ENCODE data around the gene TCF12. TPM values are rescaled to one million over a fixed set of nuclear protein-coding genes. Genes with fewer than 3 reads are reported as not detected.
A peak's percentile ranks its signal among the peaks of the same experiment; 100 is the strongest.

The TCF12 gene
- total RNA-seq, 1 donor from 2014 or later = 78.5 TPM

DNA sequence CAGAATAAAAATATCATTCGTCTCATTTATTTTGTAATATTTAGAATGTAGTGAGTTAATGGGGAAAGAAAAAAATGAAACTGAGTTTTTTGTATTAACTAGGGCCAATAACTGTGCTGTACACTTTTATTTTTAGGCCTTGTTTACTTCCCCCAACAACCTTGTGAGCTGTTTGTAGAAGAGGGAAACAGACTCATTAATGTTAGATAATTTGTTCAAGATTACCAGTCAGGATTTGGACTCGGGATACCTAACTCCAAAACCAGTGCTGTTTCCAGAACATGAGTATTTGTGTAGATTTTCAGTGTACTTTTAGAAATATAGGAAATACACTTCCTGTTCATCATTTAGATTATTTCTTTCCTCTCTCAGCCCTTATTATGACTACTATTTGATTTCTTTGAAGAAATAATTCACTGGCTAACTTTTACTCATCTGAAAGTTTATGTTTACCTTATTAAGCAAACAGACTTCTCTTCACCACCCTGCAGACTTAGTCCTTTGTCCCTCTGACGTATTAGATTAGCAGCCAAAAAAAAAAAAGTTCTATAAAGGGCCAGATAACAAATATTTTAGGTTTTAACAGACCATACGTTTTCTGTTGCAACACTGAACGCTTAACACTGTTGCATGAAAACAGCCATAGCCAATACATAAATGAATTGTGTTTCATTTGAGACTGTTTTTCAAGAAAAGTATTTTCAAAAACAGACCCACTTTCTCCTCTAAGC, 265.3 kb downstream of the TCF12 start:
- DNase-seq = no peak

DNA sequence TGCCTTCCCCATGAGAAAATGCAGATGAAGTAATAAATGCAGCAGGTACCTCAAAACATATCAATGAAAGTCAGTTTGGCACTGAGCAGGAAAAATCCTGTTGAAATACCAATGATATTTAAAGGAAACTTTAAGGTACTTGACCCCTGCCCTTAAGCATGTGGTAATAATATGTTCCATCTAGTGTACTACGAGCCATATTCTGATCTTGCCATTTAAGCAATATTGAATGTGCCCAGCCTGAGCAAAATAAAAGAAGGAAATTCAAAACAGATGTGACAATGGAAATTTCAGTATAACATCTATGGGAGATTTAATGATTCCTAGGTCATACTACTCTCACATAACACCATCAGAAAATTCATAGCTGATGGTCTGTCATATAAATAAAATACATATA, 266.1 kb downstream of the TCF12 start:
- DNase-seq = no peak

DNA sequence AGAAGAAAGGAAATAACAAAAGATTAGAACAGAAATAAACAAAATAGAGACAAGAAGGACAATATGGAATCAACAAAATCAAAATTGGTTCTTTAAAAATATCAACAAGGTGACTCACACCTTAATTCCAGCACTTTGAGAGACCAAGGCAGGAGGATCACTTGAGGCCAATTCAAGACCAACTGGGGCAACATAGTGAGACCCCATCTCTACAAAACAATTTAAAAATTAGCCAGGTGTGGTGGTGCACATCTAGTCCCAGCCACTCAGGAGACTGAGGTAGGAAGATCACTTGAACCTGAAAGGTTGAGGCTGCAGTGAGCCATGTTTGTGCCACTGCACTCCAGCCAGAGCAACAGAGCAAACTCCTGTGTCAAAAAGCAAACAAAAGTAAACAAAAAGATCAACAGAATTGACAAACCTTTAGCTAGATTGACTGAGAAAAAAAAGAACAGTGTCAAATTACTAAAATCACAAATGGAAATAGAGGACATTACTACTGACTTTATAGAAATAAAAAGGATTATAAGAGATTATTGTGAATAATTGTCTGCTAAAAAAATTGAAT, 267.1 kb downstream of the TCF12 start:
- no peak for DNase-seq

DNA sequence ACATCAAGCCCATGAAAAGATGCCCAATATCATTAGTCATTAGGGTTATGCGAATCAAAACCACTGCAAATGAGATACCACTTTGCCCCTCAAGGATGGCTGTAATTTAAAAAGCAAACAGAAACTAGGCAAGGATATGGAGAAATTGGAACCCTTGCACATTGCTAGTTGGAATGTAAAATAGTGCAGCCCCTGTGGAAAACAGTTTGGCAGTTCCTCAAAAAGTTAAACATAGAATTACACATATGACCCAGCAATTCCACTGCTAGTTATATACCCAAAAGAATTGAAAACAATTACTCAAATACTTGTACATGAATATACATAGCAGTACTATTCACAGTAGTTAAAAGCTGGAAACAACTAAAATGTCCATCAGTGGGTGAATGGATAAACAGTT, 271.0 kb downstream of the TCF12 start:
- DNase-seq = no peak

DNA sequence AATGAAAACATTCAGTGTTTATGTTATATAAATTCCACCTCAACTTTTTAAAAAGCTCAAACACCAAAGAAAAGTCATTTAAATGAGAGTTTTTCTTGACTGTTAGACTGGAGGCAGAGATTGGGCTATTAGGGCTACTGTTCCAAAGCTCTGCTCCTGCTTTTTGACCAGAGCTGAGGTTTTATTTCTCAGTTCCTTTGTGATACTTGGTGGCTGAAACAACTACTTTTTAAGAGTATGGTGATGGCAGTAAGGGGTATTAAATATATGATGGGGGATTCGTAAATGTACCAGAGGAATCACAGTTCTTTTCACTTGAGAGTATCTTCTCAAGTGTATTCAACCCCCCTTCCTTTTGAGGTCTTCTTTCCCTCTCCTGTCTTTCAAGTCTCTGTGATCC, 271.8 kb downstream of the TCF12 start:
- DNase-seq = no peak

DNA sequence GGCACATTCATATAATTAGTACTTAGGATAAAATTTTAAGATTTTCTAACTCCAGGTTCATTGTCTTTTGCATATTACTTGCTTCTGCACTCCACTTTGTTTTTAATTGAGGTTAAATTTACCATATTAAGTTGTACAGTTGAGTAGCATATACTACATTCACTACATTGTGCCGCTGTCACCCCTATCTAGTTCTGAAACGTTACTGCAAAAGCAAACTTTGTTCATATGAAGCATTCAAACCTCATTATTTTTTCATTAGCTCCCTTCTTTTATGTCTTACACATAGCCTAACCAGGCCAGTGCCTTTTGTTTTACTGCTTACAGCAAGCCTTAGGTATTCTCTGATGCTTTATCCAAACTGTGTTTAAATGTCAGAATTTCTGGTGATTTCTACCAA, 274.7 kb downstream of the TCF12 start:
- DNase-seq = no peak

DNA sequence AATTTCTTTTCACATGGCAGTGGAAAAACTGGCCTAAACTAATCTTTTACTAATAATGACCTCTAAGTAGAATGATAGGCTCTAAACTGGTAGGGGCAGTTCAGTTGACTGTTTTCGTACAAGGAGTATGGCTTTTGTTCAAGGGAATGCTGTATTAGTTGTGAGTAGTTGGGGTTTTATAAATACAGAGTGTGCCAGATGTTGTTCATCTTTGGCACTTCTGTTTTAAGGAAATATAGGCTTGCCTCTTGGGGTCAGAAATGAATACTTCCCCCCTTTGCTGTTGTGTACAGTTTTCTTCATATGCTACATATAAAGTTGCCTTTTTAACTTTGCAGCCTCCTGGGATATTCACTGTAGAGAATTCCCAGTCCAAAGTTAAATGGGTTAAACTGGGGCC, 276.9 kb downstream of the TCF12 start:
- DNase-seq = no peak

DNA sequence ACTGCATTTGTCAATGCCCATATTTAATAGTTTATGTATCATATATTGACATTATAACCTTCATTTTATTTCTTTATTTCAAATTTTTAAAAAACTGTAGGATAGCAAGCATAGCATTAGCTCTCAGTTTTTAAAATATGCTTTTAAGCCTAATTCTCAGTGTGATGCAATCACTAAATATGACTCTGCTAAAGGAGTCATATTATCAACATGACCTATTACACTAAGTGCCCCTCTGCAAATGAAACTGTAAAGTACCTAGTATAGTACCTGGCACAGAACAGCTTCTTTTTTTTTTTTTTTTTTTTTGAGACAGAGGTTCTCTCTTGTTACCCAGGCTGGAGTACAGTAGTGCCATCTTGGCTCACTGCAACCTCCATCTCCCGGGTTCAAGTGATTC, 278.4 kb downstream of the TCF12 start:
- DNase-seq = no peak

DNA sequence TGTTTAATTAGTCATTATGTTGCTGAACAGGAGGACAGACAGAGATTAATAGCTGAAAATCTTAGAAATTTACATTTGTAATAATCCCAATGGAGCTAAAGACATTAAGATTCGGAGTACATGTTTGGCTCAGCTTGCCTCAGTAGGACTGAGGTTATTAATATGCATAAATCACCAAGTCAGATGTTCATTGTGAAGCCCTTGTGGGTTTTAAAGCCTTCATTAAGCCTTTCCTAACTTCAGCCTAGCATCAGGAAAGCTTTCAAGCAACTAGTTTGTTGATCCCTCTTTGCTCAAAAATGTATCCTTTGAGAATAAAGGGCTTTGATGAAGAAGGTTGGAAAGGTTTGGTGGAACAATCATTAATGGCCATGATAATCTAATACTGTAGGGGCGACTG, 279.7 kb downstream of the TCF12 start:
- DNase-seq = no peak

DNA sequence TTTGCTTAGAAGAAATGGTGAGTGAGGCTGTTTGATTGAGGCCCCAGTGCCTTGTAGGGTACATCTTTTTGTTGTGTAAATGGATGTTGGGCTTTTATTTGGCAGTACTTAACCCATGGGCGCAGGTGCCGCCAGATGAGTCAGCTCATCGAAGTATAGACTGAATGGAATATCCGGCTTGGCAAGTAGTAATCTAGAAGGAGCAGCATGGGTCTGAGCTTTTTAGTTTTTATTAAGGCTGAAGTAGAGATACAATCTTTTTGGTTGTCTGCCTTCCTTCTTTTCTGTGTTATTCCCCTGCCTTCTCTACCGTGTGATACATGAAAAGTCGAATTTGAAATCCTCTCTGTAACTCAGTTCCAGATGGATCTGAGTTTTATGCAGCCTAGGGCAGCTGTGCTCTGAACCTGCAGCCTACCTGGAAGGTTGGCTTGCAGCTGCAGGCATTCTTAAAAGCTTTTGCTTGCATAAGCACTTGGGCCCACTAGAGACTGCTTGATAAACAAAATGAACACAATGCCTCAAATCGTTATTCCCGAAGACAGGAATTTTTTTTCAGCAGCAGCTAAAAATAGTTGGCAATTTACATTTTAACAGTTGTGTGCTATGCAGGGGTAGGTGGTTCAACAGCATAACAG, 280.3 kb downstream of the TCF12 start:
- peak; percentile 21 for DNase-seq

DNA sequence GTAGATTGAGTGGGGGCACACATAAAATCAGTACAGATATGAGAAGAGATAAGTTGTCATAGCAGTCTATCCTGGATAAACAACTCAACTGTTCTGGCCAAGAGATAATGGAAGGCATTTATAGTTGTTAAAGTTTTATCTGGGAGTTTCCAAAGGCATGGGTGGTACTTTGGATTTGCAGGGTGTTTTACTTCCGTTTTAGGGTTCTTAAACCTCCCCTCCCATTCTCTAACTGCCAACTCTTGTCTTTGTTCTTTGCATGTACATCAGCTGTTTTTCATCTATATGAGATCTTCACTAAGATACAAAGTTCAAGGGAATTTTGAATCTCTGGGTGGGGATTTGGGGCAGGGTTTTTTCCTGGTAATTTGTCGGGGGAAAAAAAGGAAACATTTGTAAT, 283.1 kb downstream of the TCF12 start:
- no peak for DNase-seq

DNA sequence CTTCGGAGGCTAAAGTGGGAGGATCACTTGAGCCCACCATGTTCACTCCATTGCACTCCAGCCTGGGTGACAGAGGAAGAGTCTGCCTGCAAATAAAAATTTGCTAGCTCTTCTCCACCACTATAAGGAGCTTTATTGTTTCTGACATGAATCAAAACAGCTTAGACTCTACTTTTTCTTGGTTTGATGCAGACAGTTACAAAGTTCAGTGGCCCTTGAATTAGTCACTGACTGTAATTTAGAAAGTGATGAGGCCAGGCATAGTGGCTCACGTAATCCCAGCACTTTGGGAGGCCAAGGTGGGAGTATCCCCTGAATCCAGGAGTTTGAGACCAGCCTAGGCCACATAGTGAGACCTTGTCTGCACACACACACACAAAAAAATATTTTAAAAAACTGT, 285.5 kb downstream of the TCF12 start:
- no peak for DNase-seq

DNA sequence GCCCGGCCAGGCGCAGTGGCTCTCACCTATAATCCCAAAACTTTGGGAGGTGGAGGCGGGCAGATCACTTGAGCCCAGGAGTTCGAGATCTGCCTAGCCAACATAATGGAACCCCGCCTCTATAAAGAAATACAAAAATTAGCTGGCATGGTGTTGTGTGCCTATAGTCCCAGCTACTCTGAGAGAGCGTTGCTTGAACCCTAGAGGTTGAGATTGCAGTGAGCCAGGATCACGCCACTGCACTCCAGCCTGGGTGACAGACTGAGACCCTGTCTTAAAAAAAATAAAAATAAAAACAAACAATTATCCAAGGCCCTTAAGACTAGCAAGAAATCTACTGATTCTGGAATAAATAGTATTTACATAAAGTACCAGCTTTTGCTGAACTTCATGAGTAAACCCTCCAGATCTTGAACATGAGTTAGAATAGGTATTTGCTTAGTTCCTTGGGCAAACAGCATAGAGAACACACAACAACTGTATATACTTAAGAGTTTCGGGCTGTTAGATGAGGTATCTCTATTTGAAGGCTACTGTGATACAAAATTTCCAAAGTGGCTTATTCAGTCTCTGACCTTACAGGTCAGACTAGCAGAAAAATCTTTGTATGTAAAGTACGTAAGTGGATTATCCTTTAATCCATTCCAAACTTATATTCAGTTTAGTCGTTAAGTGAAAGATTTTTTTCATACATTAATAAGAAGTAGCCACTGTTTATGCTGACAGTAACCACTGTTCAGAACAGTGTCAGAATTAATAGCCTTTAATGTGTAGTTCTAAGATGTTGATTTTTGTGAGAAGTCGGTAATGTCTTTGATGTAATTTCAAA, 286.8 kb downstream of the TCF12 start:
- no peak for DNase-seq

DNA sequence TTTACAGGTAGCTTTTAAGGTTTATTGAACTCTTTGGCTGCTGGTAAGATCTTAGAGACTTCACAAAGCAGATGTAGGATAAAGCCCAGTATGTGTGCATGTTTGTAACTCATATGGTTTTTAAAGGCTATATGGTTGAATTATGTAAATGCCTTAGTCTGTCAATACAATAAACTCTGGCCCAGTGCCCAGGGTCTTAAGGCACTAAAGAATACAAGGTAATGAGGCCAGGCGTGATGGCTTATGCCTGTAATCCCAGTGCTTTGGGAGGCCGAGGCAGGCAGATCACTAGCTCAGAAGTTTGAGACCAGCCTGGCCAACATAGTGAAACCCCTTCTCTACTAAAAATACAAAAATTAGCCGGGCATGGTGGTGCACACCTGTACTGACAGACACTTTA, 287.6 kb downstream of the TCF12 start:
- peak; percentile 37 for DNase-seq

DNA sequence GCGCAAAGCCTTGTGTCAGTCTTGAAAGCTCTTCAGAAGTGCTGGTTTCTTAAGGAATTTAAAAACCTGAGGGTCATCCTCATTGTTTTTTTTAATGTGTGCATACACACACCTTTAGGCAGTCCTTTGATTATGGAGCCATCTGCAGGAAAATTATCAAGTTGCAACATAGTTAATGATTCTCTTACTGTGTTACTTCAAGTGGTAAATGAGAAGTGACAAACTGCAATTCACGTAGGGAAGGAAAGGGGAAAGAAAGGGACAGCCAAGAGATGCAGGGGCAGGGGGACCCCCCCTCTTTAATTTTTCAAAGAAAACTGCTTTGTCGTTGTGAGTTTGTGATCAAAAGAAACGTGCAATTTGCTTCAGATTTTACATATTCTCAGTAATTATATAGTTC, 295.4 kb downstream of the TCF12 start:
- DNase-seq = peak; percentile 76

DNA sequence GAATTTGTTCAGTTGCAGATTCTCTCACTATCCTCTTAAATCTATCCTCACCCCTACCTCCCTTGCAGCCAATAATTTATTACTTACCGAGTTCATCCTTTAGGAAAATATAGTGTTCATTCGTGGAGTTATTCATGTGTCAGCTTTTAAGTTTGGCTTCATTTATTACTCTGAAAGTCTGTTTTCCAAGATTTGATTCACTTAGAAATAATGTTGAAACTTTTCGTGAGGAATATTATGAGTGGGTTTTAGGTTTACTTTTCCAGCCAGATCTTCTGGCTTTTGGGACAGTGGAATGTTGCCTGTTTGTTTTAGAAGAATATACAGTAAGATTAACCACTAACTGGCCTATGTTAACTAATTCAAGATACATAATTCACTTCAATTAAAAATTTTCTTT, 296.9 kb downstream of the TCF12 start:
- DNase-seq = no peak

DNA sequence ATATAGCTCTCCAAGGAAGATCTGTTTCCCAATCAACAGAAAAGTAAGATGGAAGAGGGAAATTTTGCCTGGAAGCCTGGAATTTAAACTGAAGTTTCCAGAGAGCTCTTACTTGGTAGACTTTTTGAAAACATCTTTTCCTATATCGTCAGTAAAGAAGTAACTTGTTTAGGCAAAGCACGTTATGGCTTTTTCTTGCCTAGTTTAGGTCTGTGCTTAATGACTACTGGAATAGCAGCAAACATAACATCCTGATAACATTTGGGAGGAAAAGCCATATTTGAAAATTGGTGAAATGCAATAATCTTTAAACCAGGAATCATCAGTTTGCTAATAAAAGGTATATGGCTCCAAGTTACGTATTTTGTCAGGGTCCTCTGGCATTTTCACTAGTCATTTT, 297.4 kb downstream of the TCF12 start:
- no peak for DNase-seq

DNA sequence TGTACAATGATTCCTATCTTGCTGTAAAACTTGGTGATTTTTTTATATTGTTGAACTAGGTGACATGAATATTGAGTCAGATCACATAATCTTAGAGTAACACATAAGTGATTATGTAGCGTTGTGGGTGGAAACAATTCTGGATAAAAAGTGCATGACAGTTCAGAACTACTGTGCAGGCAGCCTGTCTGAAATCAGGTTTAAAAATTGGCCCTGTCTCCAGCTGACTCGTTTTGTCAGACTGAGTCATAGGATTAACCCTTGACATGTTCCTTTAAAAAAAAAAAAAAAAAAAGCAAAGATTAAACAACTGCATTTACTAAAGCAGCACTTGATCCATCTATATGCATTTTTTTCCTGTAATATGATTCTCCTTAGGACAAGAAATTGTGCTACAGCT, 297.8 kb downstream of the TCF12 start:
- DNase-seq = peak; percentile 69

DNA sequence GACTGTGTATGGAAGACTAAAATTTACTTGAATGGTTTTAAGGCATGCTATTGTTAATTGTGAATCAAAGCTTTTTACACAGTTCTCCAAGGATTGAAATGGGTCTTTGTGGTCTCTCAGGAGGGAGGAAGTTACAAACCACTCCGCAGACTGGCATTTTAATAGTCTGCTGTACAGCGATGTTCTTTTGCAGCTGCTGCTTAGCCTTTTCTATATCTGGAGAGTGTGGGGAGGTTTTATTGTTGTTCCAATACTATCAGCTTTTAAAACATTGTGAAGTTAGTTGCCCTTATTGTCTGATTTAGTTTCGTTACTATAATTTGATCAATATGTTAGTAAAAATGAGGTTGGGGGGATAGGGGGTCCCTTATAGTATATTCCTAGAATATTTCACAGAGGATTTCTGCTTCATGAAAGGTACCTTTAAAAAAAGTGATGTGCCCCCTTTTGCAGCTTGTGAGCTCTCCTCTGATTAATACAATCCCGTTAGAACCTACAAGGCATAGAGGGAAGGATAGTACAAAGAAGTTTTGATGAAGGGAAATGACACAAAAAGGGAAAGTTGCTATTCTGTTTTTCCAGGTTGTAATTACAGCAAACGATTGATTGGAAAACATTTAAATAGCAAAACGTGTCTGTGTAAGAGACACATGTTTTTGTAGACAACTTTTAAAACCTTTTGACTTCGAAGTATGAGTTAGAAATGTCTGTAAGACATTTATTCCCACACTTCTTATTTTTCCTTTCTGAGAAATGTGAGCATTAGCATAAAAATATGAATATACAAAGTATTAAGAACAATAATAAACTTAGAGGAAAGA, 299.5 kb downstream of the TCF12 start:
- peak; percentile 55 for DNase-seq

DNA sequence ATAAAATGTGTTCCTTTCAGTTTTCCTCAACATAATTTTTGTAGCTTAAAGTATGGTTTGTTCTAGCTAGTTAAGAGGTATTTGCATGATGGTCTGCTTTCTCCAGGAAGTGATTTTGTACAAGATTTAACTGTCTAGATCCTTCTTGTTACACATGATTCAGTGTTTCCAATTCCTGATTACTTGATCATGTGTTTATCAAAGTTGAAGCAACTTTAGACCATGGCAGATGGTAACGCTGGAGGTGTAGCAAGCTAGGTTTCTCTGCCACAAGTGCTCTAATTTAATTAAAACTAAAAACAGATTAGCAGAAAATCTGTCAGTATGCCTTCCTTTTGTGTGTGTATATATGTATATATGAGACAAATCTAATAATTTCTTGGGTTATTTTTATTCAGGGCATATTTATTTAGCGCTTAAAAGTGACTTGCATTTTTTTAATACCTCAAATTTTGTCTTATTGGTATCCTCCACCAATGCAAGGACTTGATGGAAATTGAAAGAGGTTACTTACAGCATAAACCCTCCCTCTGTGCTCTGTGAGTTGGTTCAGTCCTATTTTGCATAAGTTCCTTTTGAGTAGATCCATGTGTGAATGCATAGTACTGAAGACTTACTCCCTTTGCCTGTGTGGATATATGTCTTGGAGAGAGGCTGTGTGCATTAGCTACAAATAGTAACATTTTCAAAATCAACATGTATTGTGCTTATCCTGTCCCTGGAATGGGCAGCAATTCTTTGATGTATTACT, 300.6 kb downstream of the TCF12 start:
- peak; percentile 65 for DNase-seq

DNA sequence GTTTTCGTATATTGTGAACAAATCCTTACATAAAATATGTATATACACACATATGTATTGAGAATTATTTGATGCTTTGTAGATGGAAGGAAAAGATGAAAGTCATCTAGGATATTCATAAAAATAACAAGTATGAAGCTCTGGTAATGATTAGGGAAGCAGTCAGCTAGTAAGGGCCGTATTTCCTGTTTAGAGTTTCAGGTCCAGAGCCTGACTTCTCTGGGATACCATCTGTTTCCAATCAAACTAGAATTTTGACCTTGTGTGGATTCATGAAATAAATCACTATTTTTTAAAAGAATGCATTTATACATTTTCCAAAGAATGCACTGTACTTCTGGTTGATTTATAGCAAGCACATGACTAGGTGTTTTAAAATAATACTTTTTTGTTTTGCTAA, 301.8 kb downstream of the TCF12 start:
- peak; percentile 27 for DNase-seq

DNA sequence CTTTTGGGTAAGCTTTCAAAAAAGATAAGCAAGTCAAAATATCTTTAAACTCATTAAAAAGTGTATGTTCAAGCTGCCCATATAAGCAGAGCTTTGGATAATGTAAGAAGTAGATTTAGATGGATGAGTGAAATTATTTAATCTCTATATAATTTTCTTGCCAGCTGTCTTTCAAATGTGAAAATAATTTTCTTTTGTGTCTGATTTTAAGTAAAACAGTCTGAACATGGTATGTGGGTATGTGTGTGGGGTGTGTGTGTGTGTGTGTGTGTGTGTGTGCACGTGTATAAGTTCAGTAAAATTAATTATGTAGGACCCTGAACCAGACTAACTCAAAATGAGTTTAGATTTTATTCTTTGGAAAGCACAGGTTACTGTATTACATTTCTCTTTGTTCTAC, 302.7 kb downstream of the TCF12 start:
- DNase-seq = no peak
